Activated CD4-positive, alpha-beta memory T cell treated with anti-CD3 and anti-CD28 coated beads for 36 hours (primary cell): Measurements from ENCODE around the gene HUS1. TPM values are rescaled to one million over a fixed set of nuclear protein-coding genes. Genes with fewer than 3 reads are reported as not detected.
A peak's percentile ranks its signal among the peaks of the same experiment; 100 is the strongest.
"Not testable (repeated sequence)": the region's sequence is repeated elsewhere in the genome, so short reads cannot be mapped to it uniquely, and the experiment has no call there.

Source experiments
- CTCF ChIA-PET: fragments of 350-600 bp; sonication (Branson Sonifier 250); formaldehyde crosslinking; loops from one replicate; lab custom pipeline; 2021; ENCODE audit warnings: antibody characterized with exemption, inconsistent platforms; lab: Charles Lee
- POLR2A ChIA-PET: fragments of 350-600 bp; sonication (Branson Sonifier 250); formaldehyde crosslinking; loops from one replicate; lab custom pipeline; 2021; ENCODE audit warnings: antibody characterized with exemption; lab: Charles Lee
- DNase-seq: peaks from one replicate; pipeline ENCODE4 v3.0.0-alpha.2; 2020
- H3K27ac Mint-ChIP-seq: one replicate; pipeline ENCODE4 v1.8.0; 2021; ENCODE audit warnings: mixed read lengths
- H3K27me3 Mint-ChIP-seq: one replicate; pipeline ENCODE4 v1.8.0; 2021; ENCODE audit warnings: mixed read lengths
- H3K36me3 Mint-ChIP-seq: one replicate; pipeline ENCODE4 v1.8.0; 2021; ENCODE audit warnings: mixed read lengths
- H3K4me1 Mint-ChIP-seq: one replicate; pipeline ENCODE4 v1.8.0; 2021; ENCODE audit warnings: low read depth, mixed read lengths
- H3K4me3 Mint-ChIP-seq: one replicate; pipeline ENCODE4 v1.8.0; 2021; ENCODE audit warnings: mild to moderate bottlenecking, mixed read lengths
- H3K9me3 Mint-ChIP-seq: one replicate; pipeline ENCODE4 v1.8.0; 2021; ENCODE audit warnings: mixed read lengths
- intact Hi-C: fragments of 100-400 bp; cut with micrococcal nuclease; formaldehyde crosslinking; loops from one replicate; pipeline ENCODE4 v1.15.1; 2023
- total RNA-seq, 2 experiments: library from RNA; stranded (reverse); gene quantifications; one replicate each; pipeline ENCODE4 v1.2.3, GENCODE V29; 2021

HUS1 gene
- total RNA-seq, 2 experiments from 2014 or later: 38.6 to 38.9 TPM

- peaks cover 19% of the 10 kb centered on the region for H3K4me1 Mint-ChIP-seq
- intact Hi-C loops: loop anchor here (2.0 to 5.0 kb wide), 2 partner anchors 40 to 52 kb away; partner anchors contain the start of gene HUS1
- H3K4me3 Mint-ChIP-seq: peak overlapping the region; percentile 1
- no peaks in the 10 kb centered on the region for H3K27me3 Mint-ChIP-seq
- peak overlapping the region; percentile 75 for H3K27ac Mint-ChIP-seq
- H3K36me3 Mint-ChIP-seq: no peaks in the 10 kb centered on the region
- DNase-seq: peak; percentile 78
- POLR2A ChIA-PET: no interaction called here
- no peaks in the 10 kb centered on the region for H3K9me3 Mint-ChIP-seq
- CTCF ChIA-PET: interaction anchor here (0.6 to 4.5 kb wide), 3 partner anchors 8 to 218 kb away, joined by 3 to 19 read pairs (median 11); no protein-coding TSS in a partner anchor
Observed at GRCh38 chr7:47937065-47937687, 42.2 kb downstream of the HUS1 start.

DNA sequence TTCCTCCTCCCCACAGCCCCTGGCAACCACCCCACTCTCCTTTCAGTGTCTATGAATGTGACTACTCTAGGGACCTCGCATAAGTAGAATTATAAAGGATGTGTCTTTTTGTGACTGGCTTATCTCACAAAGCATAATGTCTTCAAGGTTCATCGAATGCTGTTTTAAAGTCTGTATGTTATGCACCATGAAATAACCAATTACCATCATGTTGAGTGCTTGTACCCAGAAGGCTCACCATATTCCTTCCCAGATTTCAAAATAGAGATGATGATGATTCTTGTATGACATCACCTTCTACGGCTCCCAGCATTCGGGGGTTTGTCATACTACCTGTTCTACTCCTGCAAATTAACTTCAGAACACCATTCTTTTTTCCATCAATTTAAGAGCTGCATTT, 43.1 kb downstream of the HUS1 start:
- Mint-ChIP-seq H3K27ac (no peak overlapping the region), H3K4me3 (no peak overlapping the region), H3K36me3 (no peaks in the 10 kb centered on the region), H3K27me3 (no peaks in the 10 kb centered on the region), H3K9me3 (no peaks in the 10 kb centered on the region), H3K4me1 (peaks cover 19% of the 10 kb centered on the region)
- CTCF ChIA-PET: interaction anchor here (0.6 to 4.5 kb wide), 2 partner anchors 9 to 219 kb away, joined by 3 to 19 read pairs; no protein-coding TSS in a partner anchor
- POLR2A ChIA-PET: no interaction called here
- intact Hi-C loops: loop anchor here (2.0 to 5.0 kb wide), 2 partner anchors 41 to 52 kb away; partner anchors contain the start of gene HUS1
- DNase-seq: no peak

DNA sequence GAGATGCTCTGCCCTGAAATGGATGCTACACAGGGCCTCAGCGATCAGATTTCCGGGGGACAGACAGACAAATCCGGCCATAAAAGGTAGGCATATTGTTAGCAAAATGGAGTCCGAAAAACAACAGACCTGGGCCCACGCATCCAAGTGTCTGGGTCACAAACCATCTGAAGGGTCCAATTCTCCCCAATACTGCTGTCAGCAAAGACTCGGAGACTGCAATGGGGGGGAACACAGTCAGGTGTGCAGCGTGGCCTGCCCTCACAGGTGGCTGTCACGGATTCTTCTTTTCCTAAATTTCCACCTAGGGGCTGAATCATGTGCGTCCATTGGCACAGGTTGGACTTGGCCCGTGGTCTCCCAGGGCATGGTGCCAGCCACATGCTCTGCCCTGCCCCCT, 44.1 kb downstream of the HUS1 start:
- intact Hi-C loops: loop anchor here (5.0 kb wide), 1 partner anchor 42 kb away; the partner anchor contains the start of gene HUS1
- no peak for DNase-seq
- ChIA-PET CTCF (interaction anchor here (4.5 kb wide), 1 partner anchor 10 kb away, joined by 19 read pairs; no protein-coding TSS in a partner anchor), POLR2A (no interaction called here)
- H3K4me1 Mint-ChIP-seq: peaks cover 19% of the 10 kb centered on the region
- no peak overlapping the region for H3K27ac Mint-ChIP-seq
- H3K9me3 Mint-ChIP-seq: no peaks in the 10 kb centered on the region
- no peaks in the 10 kb centered on the region for H3K36me3 Mint-ChIP-seq
- H3K4me3 Mint-ChIP-seq: no peak overlapping the region
- H3K27me3 Mint-ChIP-seq: no peaks in the 10 kb centered on the region

DNA sequence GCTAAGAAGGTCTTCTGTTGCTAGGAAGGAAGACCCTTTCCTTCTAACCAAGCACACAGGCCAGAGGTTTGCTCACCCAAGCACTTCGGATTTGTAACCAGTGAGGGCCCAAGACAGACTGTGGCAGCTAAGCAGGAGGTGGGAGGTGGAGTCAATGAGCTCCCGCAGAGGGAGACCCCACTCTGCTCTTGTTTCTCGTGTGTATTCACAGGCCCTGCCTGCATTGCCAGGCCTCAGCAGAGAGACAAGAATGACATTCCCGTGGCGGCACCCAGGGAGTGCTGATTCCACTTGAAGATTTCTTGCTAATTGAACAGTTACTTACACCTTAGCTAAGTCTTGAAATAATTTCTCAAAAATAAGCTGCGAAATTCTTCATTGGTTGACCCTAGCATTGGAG, 44.6 kb downstream of the HUS1 start:
- peaks cover 19% of the 10 kb centered on the region for H3K4me1 Mint-ChIP-seq
- no peaks in the 10 kb centered on the region for H3K9me3 Mint-ChIP-seq
- H3K36me3 Mint-ChIP-seq: no peaks in the 10 kb centered on the region
- no peaks in the 10 kb centered on the region for H3K27me3 Mint-ChIP-seq
- DNase-seq: no peak
- intact Hi-C loops: loop anchor here (5.0 kb wide), 1 partner anchor 42 kb away; the partner anchor contains the start of gene HUS1
- ChIA-PET CTCF (interaction anchor here (1.0 to 4.5 kb wide), 2 partner anchors 10 to 48 kb away, joined by 3 to 19 read pairs; no protein-coding TSS in a partner anchor), POLR2A (no interaction called here)
- no peak overlapping the region for H3K27ac Mint-ChIP-seq
- no peak overlapping the region for H3K4me3 Mint-ChIP-seq

- H3K36me3 Mint-ChIP-seq: no peaks in the 10 kb centered on the region
- intact Hi-C loops: no loop called here
- ChIA-PET CTCF (interaction anchor here (1.0 to 4.5 kb wide), 2 partner anchors 12 to 177 kb away, joined by 3 to 19 read pairs; no protein-coding TSS in a partner anchor), POLR2A (no interaction called here)
- DNase-seq: no peak
- H3K27me3 Mint-ChIP-seq: no peaks in the 10 kb centered on the region
- no peak overlapping the region for H3K4me3 Mint-ChIP-seq
- H3K27ac Mint-ChIP-seq: no peak overlapping the region
- no peaks in the 10 kb centered on the region for H3K9me3 Mint-ChIP-seq
- peaks cover 18% of the 10 kb centered on the region for H3K4me1 Mint-ChIP-seq
Observed at GRCh38 chr7:47933215-47933614, 46.2 kb downstream of the HUS1 start.

DNA sequence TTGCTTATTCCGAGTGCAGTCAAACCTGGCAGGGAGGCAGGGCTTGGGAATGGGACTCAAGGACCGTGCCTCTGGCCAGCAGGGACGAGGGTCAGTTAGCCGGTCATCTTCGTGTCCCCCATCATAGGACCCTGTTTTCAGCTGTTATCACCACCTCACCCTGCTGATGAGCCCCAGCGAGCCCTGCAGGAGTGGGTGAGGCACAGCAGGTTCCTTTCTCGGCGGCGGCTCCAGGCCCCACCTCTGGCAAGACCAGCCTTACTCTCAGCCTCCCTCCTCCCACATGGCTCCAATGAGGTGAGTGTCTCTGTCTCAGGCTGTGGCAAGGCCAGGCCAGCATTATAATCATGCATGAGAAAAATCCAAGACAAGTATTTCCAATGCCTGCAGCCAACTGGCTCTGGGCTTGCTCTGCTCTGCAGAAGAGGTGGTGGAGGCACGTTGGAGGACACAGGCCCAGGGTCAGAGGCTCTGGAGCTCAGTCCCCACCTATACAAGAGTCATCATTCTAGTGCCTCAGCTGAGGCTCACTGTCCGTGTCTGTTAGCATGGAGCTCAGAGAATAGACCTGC, 46.9 kb downstream of the HUS1 start:
- Mint-ChIP-seq H3K27ac (no peak overlapping the region), H3K9me3 (no peaks in the 10 kb centered on the region), H3K4me3 (no peak overlapping the region), H3K27me3 (no peaks in the 10 kb centered on the region), H3K4me1 (peaks cover 11% of the 10 kb centered on the region), H3K36me3 (no peaks in the 10 kb centered on the region)
- CTCF ChIA-PET: interaction anchor here (1.0 kb wide), 1 partner anchor 178 kb away, joined by 3 read pairs; no protein-coding TSS in a partner anchor
- intact Hi-C loops: no loop called here
- no peak for DNase-seq
- POLR2A ChIA-PET: no interaction called here

DNA sequence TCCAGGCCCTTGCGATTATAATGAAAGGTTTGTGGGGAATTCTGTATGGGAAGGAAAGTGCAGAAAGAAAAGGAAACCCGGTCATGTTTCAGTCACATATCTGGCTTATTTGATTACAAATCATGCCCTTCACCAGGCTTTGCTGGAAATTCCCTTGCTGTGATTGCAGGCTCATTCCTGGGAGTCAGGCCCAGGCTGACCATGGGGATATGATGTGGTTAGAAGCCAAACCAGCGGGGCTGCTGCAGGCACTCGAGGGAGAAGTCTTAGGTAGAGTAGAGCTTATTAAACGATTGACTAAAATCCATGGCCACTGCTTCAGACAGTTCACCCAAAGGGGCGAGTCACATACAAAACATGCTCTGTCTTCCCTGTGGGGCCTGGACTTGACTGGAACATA, 47.4 kb downstream of the HUS1 start:
- H3K4me3 Mint-ChIP-seq: no peak overlapping the region
- no peaks in the 10 kb centered on the region for H3K9me3 Mint-ChIP-seq
- H3K27me3 Mint-ChIP-seq: no peaks in the 10 kb centered on the region
- no peak overlapping the region for H3K27ac Mint-ChIP-seq
- DNase-seq: no peak
- ChIA-PET POLR2A (no interaction called here), CTCF (no interaction called here)
- H3K4me1 Mint-ChIP-seq: peaks cover 6% of the 10 kb centered on the region
- H3K36me3 Mint-ChIP-seq: no peaks in the 10 kb centered on the region
- intact Hi-C loops: no loop called here

DNA sequence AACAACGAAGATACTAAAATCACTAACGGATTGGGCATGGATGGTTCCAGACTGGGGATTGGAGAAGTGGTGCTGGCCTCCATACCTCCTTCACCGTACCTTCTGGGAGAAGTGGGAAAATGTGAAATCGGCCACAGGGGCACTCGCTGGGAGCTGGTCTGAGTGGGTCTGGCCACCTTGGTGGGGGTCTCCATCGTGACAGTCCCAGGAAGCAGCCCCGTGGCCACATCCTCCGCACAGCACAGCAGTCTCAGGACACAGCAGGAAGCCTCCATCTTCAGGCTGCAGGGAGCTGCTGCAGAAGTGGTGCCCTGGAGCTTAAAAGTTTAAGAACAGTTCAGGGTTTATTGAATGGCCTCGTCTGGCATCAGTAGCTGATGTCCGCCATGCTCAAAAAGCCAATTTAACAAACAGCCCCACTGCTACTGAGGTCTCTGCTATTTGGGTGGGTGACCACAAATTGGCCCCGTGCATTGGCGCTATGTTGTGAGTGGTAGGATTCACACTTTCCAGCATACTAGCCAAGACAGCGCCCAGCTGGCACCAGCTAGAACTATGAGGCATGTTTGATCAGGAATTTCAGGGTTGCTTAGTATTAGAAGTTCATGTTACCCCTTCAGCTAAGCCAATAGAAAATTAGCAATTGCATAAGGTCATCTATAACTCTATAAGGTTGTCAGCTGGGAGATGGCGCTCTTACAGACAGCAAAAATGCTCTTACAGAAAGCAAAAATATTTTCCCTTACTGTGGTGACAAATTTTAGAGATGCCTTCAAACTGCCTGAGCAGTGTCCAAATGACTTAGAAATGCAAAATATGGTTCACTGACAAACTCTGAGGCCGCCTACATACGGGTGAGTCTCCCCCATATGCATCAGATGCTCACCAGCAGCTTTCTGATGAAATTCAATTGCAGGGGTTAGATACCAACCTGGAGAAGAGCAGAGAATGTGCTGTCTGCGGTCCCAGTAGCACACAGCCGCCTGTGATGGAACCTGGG, 48.1 kb downstream of the HUS1 start:
- Mint-ChIP-seq H3K4me3 (no peak overlapping the region), H3K36me3 (no peaks in the 10 kb centered on the region), H3K9me3 (no peaks in the 10 kb centered on the region), H3K27ac (no peak overlapping the region), H3K27me3 (no peaks in the 10 kb centered on the region), H3K4me1 (no peaks in the 10 kb centered on the region)
- ChIA-PET POLR2A (no interaction called here), CTCF (no interaction called here)
- intact Hi-C loops: no loop called here
- no peak for DNase-seq

DNA sequence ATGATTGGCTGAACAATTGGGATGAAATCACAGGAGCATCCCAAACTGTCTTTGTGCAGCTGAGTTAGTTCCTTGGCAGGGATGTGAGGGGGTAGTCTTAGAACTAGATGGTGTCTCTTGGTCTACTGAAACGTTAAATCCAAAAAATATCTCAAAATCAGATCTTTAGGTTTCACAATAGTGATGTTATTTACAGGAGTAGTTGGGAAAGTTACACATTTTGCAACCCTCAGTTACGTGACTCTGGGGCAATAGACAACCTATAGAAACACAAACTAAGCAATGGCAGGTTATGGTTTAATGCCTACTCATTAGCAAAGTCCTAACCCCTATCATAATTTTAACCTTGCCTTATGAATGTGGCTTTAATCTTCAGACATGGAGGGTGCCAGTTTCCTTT, 55.1 kb downstream of the HUS1 start:
- POLR2A ChIA-PET: no interaction called here
- intact Hi-C loops: no loop called here
- no peak for DNase-seq
- H3K27me3 Mint-ChIP-seq: no peaks in the 10 kb centered on the region
- no peak overlapping the region for H3K27ac Mint-ChIP-seq
- peaks cover 3% of the 10 kb centered on the region for H3K9me3 Mint-ChIP-seq
- H3K4me1 Mint-ChIP-seq: no peaks in the 10 kb centered on the region
- H3K36me3 Mint-ChIP-seq: no peaks in the 10 kb centered on the region
- no peak overlapping the region for H3K4me3 Mint-ChIP-seq
- CTCF ChIA-PET: no interaction called here

DNA sequence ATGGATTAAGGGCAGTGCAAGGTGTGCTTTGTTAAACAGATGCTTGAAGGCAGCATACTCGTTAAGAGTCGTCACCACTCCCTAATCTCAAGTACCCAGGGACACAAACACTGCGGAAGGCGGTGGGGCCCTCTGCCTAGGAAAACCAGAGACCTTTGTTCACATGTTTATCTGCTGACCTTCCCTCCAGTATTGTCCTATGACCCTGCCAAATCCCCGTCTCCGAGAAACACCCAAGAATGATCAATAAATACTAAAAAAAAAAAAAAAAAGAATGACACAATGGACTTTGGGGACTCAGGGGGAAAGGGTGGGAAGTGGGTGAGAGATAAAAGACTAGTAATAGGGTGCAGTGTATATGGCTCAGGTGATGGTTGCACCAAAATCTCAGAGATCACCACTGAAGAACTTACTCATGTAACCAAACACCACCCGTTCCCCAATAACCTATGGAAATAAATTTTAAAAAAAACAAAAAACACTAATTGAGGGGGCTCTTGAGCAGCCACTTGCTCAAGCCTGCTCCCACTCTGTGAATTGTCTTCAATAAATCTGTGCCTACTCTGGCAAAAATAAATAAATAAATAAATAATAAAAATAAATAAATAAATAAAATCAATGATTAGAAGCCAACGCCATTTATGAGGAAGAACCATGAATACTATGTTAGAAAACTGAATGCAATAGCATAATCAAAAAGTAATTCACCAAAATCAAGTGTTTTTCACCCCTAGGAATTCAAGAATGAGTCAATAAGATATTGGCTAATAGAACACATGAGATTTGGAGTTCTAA, 56.1 kb downstream of the HUS1 start:
- H3K4me3 Mint-ChIP-seq, intact Hi-C loops, H3K27me3 Mint-ChIP-seq, H3K36me3 Mint-ChIP-seq, DNase-seq, H3K9me3 Mint-ChIP-seq, H3K27ac Mint-ChIP-seq, H3K4me1 Mint-ChIP-seq, POLR2A ChIA-PET: not testable (repeated sequence)
- CTCF ChIA-PET: interaction anchor here (0.7 kb wide), 1 partner anchor 611 kb away, joined by 3 read pairs; no protein-coding TSS in a partner anchor

DNA sequence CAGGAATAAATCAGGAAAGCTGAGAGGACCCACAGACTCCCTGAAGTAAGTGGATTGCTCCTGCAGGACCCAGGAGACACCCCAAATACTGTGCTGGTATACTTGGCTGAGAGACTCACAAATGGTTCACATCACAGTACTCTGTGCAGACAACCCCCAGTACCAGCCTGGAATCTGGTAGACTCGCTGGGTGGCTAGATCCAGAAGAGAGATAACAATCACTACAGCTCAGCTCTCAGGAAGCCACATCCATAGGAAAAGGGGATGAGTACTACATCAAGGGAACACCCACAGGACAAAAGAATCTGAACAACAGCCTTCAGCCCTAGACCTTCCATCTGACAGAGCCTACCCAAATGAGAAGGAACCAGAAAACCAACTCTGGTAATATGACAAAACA, 62.9 kb downstream of the HUS1 start:
- H3K9me3 Mint-ChIP-seq, intact Hi-C loops, H3K4me3 Mint-ChIP-seq, POLR2A ChIA-PET, DNase-seq, H3K4me1 Mint-ChIP-seq, H3K27me3 Mint-ChIP-seq, CTCF ChIA-PET, H3K27ac Mint-ChIP-seq, H3K36me3 Mint-ChIP-seq: not testable (repeated sequence)
